HG03558 (cell line): Measurements from ENCODE around the gene RHO.

Source experiments
- ATAC-seq: cut with Tn5 transposase; IDR thresholded peaks from one replicate; pipeline ENCODE4 v1.9.1; 2021; ENCODE audit warnings: moderate number of reproducible peaks; ENCODE audit not compliant: unreplicated experiment; ENCODE audit errors: extremely low read depth

RHO gene

DNA sequence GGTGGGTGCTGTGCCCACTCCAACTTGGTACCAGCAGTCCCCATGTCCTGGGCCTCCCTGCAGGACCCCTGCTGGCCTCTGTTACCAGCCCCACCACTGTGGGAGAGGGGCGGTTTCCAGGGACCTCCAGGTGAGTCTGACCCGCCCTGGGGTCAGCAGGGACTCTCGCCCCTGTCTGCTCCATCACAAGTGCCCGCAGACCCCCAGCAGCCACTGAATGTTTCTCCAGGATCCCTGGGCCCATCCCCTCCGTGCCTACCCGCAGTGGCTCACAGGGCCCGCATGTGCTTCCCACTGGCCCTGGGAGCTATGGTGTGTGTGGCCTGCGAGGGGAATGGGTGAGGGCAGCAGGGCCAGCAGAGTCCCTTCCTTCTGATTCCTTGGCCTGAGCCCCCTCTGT lies 9.9 kb upstream of the RHO start:
- no peak for ATAC-seq

DNA sequence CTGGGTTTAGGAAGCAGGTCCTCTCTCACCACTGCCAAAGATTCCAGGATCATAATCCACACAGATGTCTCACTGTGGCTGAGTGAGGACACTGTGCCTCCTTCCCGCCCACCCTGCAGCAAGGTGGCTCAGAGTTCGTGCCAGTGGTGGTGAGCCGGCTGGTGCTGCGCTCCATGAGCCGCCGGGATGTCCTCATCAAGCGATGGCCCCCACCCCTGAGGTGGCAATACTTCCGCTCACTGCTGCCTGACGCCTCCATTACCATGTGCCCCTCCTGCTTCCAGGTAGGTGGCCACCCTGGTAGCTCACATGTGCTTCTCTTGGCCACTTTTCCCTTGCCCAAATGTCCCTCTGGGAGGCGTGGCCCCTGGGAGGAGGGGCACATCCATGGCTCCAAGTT lies 9.0 kb upstream of the RHO start:
- no peak for ATAC-seq

- ATAC-seq: no peak
These were observed 8.3 kb upstream of the RHO start for GRCh38 chr3:129519896-129520715.

DNA sequence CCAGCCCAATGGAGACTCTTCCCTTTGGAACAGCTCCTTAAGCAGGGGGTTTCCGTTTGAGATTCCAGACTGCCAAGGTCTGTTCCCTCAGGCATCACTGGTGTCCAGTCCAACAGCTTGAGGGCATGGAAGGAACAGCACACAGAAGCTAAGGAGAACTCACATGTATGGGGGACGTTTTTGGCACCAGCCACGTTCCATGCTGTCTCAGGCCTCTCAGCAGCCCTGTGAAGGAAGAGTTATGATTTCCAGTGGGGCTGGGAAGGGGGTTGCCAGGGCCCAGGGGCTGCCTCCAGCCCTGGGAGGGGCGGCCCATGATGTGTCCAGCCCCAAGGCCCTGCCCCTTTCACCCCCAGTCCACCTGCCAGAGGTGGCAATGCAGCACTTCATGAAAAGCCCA lies 7.5 kb upstream of the RHO start:
- no peak for ATAC-seq

DNA sequence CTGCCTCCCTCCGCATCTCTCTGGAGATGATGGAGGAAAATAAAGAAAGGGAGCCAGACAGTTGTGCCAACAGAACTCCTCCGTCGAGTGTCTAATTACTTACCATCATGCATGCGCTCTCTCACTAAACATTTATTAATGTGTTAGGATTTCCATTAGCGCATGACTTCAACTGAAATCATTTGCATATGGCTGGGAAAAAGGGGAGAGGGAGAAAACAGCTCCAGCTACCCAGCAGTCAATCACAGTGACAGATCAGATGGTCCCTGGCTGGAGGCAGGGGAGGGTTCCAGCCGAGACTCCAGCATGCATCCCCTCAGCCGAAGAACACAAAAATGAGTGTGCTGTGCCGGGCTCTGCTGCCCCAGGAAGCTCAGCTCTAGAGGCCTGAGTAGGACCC lies 6.8 kb upstream of the RHO start:
- ATAC-seq: no peak

- ATAC-seq: no peak
These were observed 5.5 kb upstream of the RHO start for GRCh38 chr3:129522953-129523352.

DNA sequence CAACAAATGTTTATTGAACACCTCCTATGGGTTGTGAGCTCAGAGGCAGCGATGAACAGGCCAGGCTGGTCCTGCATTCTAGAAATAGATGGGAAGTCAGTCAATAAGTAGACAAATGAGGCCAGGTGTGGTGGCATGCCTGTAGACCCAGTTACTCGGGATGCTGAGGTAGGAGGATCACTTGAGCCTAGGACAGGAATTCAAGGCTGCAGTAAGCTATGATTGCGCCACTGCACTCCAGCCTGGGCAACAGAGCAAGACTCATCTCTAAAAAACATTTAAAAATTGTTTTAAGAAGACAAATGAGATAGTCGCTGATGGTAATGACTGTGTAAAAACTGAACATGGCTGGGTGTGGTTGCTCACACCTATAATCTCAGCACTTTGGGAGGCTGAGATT lies 4.4 kb upstream of the RHO start:
- no peak for ATAC-seq

GRCh38 chr3:129525341-129525968 lies 3.0 kb upstream of the RHO start:
- no peak for ATAC-seq

DNA sequence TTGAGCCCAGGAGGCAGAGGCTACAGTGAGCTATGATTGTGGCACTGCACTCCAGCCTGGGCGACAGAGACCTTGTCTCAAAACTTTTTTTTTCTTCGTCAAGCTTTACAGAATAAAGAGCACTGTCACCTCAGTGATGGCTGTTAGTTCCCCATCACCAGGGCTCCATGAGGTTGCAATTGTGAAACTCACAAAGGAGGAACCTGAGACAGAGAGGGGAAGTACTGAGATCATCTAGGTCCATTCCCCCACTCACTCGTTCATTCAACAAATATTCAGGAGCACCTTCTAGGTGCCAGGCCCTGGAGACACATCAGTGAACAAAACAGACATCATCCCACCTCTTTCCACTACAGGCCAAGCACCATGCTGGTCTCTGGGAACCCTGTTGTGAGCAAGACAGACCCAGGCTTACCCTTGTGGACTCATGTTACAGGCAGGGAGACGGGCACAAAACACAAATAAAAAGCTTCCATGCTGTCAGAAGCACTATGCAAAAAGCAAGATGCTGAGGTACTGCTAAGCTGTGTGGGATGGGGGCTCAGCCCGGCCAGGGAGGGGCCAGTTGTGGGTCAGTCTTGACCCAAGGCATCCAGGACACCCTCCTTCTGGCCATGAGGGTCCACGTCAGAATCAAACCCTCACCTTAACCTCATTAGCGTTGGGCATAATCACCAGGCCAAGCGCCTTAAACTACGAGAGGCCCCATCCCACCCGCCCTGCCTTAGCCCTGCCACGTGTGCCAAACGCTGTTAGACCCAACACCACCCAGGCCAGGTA lies 2.1 kb upstream of the RHO start:
- peak; percentile 86 for ATAC-seq

DNA sequence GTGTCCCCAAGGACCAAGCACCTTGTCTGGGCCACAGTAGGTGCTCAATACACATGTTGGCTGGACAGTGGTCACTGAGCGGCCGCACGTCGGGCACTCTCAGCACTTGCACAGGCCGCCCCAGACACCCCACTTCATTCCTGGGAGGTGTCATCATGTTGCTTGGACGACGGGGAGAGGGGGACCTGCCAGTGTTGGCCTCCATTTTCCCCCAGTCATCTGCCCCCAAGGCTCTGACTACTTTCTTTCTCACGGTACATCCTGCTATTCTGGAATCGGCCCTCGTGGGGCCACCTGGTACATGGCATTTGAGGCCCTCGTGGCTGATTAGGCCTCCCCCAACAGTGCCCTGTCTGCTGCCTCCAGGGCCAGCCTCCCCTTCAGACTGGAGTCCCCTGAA lies 1.2 kb upstream of the RHO start:
- ATAC-seq: no peak

- ATAC-seq: no peak
These were observed 1.2 kb downstream of the RHO start for GRCh38 chr3:129529436-129530210.

DNA sequence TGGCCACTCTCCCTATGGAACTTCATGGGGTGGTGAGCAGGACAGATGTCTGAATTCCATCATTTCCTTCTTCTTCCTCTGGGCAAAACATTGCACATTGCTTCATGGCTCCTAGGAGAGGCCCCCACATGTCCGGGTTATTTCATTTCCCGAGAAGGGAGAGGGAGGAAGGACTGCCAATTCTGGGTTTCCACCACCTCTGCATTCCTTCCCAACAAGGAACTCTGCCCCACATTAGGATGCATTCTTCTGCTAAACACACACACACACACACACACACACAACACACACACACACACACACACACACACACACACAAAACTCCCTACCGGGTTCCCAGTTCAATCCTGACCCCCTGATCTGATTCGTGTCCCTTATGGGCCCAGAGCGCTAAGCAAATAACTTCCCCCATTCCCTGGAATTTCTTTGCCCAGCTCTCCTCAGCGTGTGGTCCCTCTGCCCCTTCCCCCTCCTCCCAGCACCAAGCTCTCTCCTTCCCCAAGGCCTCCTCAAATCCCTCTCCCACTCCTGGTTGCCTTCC lies 1.9 kb downstream of the RHO start:
- ATAC-seq: no peak

DNA sequence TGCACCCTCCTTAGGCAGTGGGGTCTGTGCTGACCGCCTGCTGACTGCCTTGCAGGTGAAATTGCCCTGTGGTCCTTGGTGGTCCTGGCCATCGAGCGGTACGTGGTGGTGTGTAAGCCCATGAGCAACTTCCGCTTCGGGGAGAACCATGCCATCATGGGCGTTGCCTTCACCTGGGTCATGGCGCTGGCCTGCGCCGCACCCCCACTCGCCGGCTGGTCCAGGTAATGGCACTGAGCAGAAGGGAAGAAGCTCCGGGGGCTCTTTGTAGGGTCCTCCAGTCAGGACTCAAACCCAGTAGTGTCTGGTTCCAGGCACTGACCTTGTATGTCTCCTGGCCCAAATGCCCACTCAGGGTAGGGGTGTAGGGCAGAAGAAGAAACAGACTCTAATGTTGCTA lies 2.4 kb downstream of the RHO start:
- ATAC-seq: no peak

DNA sequence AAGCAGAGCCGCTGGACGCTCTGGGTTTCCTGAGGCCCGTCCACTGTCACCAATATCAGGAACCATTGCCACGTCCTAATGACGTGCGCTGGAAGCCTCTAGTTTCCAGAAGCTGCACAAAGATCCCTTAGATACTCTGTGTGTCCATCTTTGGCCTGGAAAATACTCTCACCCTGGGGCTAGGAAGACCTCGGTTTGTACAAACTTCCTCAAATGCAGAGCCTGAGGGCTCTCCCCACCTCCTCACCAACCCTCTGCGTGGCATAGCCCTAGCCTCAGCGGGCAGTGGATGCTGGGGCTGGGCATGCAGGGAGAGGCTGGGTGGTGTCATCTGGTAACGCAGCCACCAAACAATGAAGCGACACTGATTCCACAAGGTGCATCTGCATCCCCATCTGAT lies 3.3 kb downstream of the RHO start:
- no peak for ATAC-seq

- no peak for ATAC-seq
These were observed 3.8 kb downstream of the RHO start for GRCh38 chr3:129532261-129532660.

GRCh38 chr3:129533406-129533805 lies 5.0 kb downstream of the RHO start:
- ATAC-seq: no peak

DNA sequence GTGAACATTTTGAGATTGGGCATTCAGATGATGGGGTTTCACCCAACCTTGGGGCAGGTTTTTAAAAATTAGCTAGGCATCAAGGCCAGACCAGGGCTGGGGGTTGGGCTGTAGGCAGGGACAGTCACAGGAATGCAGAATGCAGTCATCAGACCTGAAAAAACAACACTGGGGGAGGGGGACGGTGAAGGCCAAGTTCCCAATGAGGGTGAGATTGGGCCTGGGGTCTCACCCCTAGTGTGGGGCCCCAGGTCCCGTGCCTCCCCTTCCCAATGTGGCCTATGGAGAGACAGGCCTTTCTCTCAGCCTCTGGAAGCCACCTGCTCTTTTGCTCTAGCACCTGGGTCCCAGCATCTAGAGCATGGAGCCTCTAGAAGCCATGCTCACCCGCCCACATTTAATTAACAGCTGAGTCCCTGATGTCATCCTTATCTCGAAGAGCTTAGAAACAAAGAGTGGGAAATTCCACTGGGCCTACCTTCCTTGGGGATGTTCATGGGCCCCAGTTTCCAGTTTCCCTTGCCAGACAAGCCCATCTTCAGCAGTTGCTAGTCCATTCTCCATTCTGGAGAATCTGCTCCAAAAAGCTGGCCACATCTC lies 6.1 kb downstream of the RHO start:
- ATAC-seq: no peak

DNA sequence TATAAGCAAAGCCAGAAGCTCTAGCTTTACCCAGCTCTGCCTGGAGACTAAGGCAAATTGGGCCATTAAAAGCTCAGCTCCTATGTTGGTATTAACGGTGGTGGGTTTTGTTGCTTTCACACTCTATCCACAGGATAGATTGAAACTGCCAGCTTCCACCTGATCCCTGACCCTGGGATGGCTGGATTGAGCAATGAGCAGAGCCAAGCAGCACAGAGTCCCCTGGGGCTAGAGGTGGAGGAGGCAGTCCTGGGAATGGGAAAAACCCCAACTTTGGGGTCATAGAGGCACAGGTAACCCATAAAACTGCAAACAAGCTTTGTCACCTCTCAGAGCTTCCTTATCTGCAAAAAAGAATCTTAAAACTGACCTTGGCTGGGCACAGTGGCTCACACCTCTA lies 6.6 kb downstream of the RHO start:
- no peak for ATAC-seq

GRCh38 chr3:129536374-129536667 lies 7.9 kb downstream of the RHO start:
- ATAC-seq: no peak

DNA sequence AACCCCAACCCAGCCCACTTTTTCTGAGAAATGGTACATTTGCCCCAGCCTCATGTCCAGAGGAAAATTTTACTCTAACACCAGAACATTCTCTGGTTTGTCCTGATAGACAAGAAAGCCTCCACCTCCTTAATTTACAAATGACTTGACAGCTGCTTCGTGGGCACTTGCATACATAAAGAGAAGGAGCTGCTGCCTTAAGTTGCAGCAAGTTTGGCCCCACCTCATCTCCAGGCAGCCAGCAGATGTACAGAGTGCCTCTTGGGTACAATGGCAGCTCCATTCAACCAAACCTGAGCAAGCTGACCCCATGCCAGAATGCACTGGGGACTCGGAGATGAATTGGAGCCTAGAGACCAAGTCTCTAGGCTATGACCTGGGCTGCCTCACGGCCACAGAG lies 8.4 kb downstream of the RHO start:
- ATAC-seq: no peak
